ENCODE measurements around the gene NGEF. TPM values are rescaled to one million over a fixed set of nuclear protein-coding genes. Genes with fewer than 3 reads are reported as not detected.

NGEF gene
- total and polyA plus RNA-seq, 2 donors from 2014 or later, result 4.8 to 5.3 TPM

DNA sequence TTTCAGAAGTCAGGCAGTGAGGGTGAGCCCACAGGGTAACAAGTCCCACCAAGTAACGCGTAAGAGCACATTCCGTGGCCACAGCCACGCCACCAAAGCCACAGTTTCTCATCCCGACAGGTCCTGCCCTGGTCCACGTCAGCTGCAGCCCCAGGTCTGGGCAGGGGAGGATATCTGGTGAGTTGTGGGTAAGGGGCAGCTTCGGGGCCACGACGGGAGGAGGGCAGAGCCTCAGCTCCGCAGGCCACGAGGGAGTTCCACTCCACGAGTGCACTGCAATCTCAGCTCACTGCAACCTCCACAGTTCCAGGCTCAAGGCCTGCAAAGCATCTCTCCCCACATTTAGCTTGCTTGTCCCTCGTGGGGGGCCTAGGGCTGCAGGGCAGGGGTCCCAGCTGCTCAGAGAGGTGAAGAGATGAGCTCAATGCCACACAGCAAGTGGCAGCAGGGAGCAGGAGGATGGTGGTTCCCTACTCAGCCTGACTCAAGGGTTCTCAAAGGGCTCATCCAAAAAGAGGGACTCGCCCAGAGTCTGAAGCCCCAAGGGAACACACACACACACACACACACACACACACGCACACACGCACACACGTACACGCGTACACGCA lies 130.4 kb downstream of the NGEF start:
- Histone ChIP-seq H3K9me3 (ENCODE audit: control insufficient read depth in 2 of 3, insufficient read depth in 1 of 3, low read length in 3 of 3) (no peaks in the 10 kb centered on the region), H3K9ac (ENCODE audit: low read length in 3 of 3) (no peak overlapping the region), H3K27ac (ENCODE audit: low read depth in 2 of 2, low read length in 2 of 2) (no peak overlapping the region), H3K4me3 (ENCODE audit: low read length in 3 of 3) (no peak overlapping the region), H3K27me3 (ENCODE audit: control insufficient read depth, insufficient read depth, low read length) (no peaks in the 10 kb centered on the region), H3K4me1 (ENCODE audit: control insufficient read depth in 2 of 3, insufficient read depth in 2 of 3, low read depth in 1 of 3, low read length in 3 of 3) (no peaks in the 10 kb centered on the region), H3K36me3 (ENCODE audit: control insufficient read depth in 2 of 3, insufficient read depth in 3 of 3, low read length in 3 of 3) (peaks cover 0 to 3% (median 0%) of the 10 kb centered on the region in 3 donors)
- TF ChIP-seq, protein P1, sequence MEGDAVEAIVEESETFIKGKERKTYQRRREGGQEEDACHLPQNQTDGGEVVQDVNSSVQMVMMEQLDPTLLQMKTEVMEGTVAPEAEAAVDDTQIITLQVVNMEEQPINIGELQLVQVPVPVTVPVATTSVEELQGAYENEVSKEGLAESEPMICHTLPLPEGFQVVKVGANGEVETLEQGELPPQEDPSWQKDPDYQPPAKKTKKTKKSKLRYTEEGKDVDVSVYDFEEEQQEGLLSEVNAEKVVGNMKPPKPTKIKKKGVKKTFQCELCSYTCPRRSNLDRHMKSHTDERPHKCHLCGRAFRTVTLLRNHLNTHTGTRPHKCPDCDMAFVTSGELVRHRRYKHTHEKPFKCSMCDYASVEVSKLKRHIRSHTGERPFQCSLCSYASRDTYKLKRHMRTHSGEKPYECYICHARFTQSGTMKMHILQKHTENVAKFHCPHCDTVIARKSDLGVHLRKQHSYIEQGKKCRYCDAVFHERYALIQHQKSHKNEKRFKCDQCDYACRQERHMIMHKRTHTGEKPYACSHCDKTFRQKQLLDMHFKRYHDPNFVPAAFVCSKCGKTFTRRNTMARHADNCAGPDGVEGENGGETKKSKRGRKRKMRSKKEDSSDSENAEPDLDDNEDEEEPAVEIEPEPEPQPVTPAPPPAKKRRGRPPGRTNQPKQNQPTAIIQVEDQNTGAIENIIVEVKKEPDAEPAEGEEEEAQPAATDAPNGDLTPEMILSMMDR (IDR thresholded peaks at IDR 0.05; ENCODE audit: borderline replicate concordance, extremely low read depth, insufficient read depth), result no peak
- FAIRE-seq, result no peak
- DNase-seq, result no peak
- intact Hi-C loops (cut with DNase I), result no loop called here

DNA sequence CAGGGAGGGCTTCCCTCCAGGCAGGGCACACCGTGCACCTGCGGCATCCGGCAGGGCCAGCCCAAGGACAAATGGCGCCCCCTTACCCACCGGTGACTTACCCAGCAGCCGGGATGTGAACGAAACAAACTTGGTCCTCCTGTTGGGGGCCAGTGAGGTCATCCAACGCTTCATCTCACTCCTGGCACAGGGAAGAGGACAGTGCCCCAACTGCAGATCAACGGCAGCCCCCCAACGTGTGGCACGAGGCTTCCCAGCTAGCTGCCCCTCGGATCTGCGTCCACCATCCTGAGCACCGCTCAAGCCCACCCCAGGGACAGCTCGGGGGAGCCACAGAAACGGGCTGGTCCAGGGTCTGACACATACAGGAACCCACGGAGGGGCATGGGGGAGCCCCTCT lies 131.0 kb downstream of the NGEF start:
- no peak overlapping the region for H3K27ac ChIP-seq (ENCODE audit: low read depth in 2 of 2, low read length in 2 of 2)
- TF ChIP-seq, protein P1 (IDR thresholded peaks at IDR 0.05; ENCODE audit: borderline replicate concordance, extremely low read depth, insufficient read depth), result no peak
- intact Hi-C loops (cut with DNase I), result no loop called here
- H3K9me3 ChIP-seq (ENCODE audit: control insufficient read depth in 2 of 3, insufficient read depth in 1 of 3, low read length in 3 of 3), result no peaks in the 10 kb centered on the region
- DNase-seq (no peak), FAIRE-seq (no peak)
- peaks cover 0 to 3% (median 0%) of the 10 kb centered on the region in 3 donors for H3K36me3 ChIP-seq (ENCODE audit: control insufficient read depth in 2 of 3, insufficient read depth in 3 of 3, low read length in 3 of 3)
- no peak overlapping the region for H3K4me3 ChIP-seq (ENCODE audit: low read length in 3 of 3)
- H3K9ac ChIP-seq (ENCODE audit: low read length in 3 of 3), result no peak overlapping the region
- H3K4me1 ChIP-seq (ENCODE audit: control insufficient read depth in 2 of 3, insufficient read depth in 2 of 3, low read depth in 1 of 3, low read length in 3 of 3), result no peaks in the 10 kb centered on the region
- no peaks in the 10 kb centered on the region for H3K27me3 ChIP-seq (ENCODE audit: control insufficient read depth, insufficient read depth, low read length)

DNA sequence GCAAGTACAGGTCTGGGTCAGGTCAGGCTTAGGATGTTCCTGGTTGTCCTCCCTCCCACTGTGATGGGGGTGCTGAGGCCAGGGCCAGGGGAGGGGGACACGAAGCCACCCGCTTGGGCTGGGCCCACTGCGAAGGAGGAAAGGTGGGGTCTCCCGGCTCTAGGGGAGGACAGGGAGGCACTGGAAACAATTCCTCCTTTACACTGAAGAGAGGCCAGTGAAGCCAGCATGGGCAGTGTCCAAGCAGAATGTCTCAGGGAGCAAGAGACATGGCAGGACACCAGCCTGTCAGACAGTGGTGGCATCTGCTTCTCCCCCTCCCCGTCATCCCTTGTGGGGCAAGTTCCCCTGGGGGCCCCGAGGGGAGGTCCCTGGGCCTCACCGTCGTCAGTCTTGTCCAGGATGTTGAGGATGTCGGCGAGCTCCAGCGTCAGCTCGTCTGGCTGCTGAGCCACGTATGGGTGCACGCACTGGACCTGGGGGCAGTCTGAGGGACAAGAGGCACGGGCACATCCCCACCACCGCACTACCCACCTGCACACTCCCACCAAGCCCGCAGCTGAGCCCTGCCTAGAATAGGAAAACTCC lies 132.2 kb downstream of the NGEF start:
- H3K27ac ChIP-seq (ENCODE audit: low read depth in 2 of 2, low read length in 2 of 2), result no peak overlapping the region
- FAIRE-seq (no peak), DNase-seq (no peak)
- no peak overlapping the region for H3K4me3 ChIP-seq (ENCODE audit: low read length in 3 of 3)
- H3K9ac ChIP-seq (ENCODE audit: low read length in 3 of 3), result no peak overlapping the region
- intact Hi-C loops (cut with DNase I), result no loop called here
- H3K27me3 ChIP-seq (ENCODE audit: control insufficient read depth, insufficient read depth, low read length), result no peaks in the 10 kb centered on the region
- TF ChIP-seq, protein P1 (IDR thresholded peaks at IDR 0.05; ENCODE audit: borderline replicate concordance, extremely low read depth, insufficient read depth), result no peak
- H3K4me1 ChIP-seq (ENCODE audit: control insufficient read depth in 2 of 3, insufficient read depth in 2 of 3, low read depth in 1 of 3, low read length in 3 of 3), result no peaks in the 10 kb centered on the region
- H3K36me3 ChIP-seq (ENCODE audit: control insufficient read depth in 2 of 3, insufficient read depth in 3 of 3, low read length in 3 of 3), result no peaks in the 10 kb centered on the region
- no peaks in the 10 kb centered on the region for H3K9me3 ChIP-seq (ENCODE audit: control insufficient read depth in 2 of 3, insufficient read depth in 1 of 3, low read length in 3 of 3)
